ENCODE measurements around the gene NKAIN4. TPM values are rescaled to one million over a fixed set of nuclear protein-coding genes. Genes with fewer than 3 reads are reported as not detected.

The NKAIN4 gene
- total RNA-seq, 1 experiment from 2014 or later, result not detected

DNA sequence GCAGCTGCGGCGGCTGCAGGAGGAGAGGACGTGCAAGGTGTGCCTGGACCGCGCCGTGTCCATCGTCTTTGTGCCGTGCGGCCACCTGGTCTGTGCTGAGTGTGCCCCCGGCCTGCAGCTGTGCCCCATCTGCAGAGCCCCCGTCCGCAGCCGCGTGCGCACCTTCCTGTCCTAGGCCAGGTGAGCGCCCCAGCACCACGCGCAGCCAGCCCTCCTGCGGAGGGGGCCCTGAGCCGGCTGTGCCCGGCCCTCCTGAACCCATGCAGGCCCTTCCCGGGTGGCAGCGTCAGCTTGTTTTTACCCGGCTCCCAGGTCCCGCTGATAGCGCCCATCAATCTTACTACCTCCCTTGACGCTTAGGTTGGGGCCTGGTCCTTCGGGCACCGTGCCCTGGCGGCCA lies 14.8 kb downstream of the NKAIN4 start:
- no peak overlapping the region for H3K4me3 Mint-ChIP-seq (ENCODE audit: low read depth, unreplicated experiment)

DNA sequence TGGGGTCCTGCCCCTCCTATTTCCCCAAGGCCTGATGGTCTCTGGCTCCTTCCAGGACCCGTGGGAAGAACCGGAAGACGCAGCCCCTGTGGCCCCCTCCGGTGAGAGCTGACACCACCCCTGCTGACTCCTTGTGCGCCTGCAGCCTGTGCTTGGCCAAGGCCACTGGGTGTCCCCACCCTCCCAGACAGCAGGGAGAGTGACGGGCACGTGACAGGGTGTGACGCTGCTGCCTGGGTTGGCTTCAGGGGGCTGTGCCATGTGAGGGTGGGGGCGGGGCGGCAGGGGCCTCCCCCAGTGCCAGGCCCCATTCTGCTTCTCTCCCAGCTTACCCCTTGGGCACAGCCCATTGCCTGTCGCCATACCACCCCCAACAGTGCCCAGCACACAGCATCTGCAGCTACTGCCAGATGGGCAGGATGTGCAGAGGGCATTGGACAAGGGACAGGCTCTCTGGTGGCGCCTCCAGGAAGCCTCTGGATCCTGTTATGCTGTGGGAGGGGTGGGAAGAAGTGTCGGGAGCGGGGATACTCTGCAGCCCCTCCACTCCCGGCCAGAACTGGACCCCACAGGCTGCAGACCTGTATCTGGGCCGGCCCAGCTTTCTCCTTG lies 15.6 kb downstream of the NKAIN4 start:
- Mint-ChIP-seq H3K27me3 (ENCODE audit: unreplicated experiment) (peaks cover 26% of the 10 kb centered on the region), H3K36me3 (ENCODE audit: insufficient read depth, unreplicated experiment) (peaks cover 9% of the 10 kb centered on the region), H3K4me3 (ENCODE audit: low read depth, unreplicated experiment) (no peak overlapping the region), H3K4me1 (ENCODE audit: low read depth, unreplicated experiment) (peaks cover 16% of the 10 kb centered on the region), H3K9me3 (ENCODE audit: low read depth, unreplicated experiment) (no peaks in the 10 kb centered on the region), H3K27ac (ENCODE audit: unreplicated experiment) (no peak overlapping the region)
- TF ChIP-seq, protein P1, sequence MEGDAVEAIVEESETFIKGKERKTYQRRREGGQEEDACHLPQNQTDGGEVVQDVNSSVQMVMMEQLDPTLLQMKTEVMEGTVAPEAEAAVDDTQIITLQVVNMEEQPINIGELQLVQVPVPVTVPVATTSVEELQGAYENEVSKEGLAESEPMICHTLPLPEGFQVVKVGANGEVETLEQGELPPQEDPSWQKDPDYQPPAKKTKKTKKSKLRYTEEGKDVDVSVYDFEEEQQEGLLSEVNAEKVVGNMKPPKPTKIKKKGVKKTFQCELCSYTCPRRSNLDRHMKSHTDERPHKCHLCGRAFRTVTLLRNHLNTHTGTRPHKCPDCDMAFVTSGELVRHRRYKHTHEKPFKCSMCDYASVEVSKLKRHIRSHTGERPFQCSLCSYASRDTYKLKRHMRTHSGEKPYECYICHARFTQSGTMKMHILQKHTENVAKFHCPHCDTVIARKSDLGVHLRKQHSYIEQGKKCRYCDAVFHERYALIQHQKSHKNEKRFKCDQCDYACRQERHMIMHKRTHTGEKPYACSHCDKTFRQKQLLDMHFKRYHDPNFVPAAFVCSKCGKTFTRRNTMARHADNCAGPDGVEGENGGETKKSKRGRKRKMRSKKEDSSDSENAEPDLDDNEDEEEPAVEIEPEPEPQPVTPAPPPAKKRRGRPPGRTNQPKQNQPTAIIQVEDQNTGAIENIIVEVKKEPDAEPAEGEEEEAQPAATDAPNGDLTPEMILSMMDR (IDR thresholded peaks at IDR 0.05; ENCODE audit: unreplicated experiment), result no peak
- BruUV-seq (replicated peaks), result no TSS peak
- CTCF ChIA-PET, result interaction anchor here (1.0 to 1.5 kb wide), 2 partner anchors 14 to 16 kb away, joined by 3 to 5 read pairs; no protein-coding TSS in a partner anchor
- DNase-seq, result peak; percentile 51
- intact Hi-C loops (cut with micrococcal nuclease; ENCODE audit: unreplicated experiment), result no loop called here

More for the DNA sequence above, 14.8 kb downstream of the NKAIN4 start:
- DNase-seq, result no peak
- CTCF ChIA-PET, result interaction anchor here (1.0 to 1.5 kb wide), 2 partner anchors 15 to 17 kb away, joined by 3 to 5 read pairs; no protein-coding TSS in a partner anchor
- intact Hi-C loops (cut with micrococcal nuclease; ENCODE audit: unreplicated experiment), result no loop called here
- Mint-ChIP-seq H3K27ac (ENCODE audit: unreplicated experiment) (no peak overlapping the region), H3K9me3 (ENCODE audit: low read depth, unreplicated experiment) (no peaks in the 10 kb centered on the region), H3K36me3 (ENCODE audit: insufficient read depth, unreplicated experiment) (peaks cover 9% of the 10 kb centered on the region), H3K27me3 (ENCODE audit: unreplicated experiment) (peaks cover 34% of the 10 kb centered on the region), H3K4me1 (ENCODE audit: low read depth, unreplicated experiment) (peaks cover 16% of the 10 kb centered on the region)
- TF ChIP-seq, protein P1 (IDR thresholded peaks at IDR 0.05; ENCODE audit: unreplicated experiment), result no peak
- no TSS peak for BruUV-seq (replicated peaks)

DNA sequence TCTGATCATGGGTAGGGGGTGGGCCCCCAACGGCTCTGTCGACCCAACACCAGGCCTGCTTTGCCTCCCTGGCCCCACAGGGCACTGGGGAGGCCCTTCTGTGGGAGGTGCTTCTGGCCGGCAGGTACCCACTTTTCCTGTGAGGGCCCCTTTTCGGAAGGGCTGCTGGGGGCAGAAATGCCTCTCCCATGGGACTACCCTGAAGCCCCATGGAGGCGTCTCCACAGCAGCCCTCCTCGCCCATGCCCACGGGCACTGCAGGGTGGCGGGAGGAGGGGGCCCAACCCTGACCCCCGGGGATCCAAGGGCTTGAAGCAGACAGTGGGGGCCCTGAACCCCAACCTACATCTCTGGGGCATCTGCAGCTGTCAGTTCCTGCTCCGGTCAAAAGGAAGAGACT lies 16.2 kb downstream of the NKAIN4 start:
- H3K36me3 Mint-ChIP-seq (ENCODE audit: insufficient read depth, unreplicated experiment), result peaks cover 9% of the 10 kb centered on the region
- TF ChIP-seq, protein P1 (IDR thresholded peaks at IDR 0.05; ENCODE audit: unreplicated experiment), result no peak
- no peak overlapping the region for H3K27ac Mint-ChIP-seq (ENCODE audit: unreplicated experiment)
- no peak for DNase-seq
- intact Hi-C loops (cut with micrococcal nuclease; ENCODE audit: unreplicated experiment), result no loop called here
- BruUV-seq (replicated peaks), result no TSS peak
- CTCF ChIA-PET, result interaction anchor here (0.7 to 1.5 kb wide), 3 partner anchors 9 to 156 kb away, joined by 3 to 5 read pairs (median 3); no protein-coding TSS in a partner anchor
- no peak overlapping the region for H3K4me3 Mint-ChIP-seq (ENCODE audit: low read depth, unreplicated experiment)
- peaks cover 20% of the 10 kb centered on the region for H3K27me3 Mint-ChIP-seq (ENCODE audit: unreplicated experiment)
- H3K9me3 Mint-ChIP-seq (ENCODE audit: low read depth, unreplicated experiment), result no peaks in the 10 kb centered on the region
- H3K4me1 Mint-ChIP-seq (ENCODE audit: low read depth, unreplicated experiment), result peaks cover 17% of the 10 kb centered on the region

DNA sequence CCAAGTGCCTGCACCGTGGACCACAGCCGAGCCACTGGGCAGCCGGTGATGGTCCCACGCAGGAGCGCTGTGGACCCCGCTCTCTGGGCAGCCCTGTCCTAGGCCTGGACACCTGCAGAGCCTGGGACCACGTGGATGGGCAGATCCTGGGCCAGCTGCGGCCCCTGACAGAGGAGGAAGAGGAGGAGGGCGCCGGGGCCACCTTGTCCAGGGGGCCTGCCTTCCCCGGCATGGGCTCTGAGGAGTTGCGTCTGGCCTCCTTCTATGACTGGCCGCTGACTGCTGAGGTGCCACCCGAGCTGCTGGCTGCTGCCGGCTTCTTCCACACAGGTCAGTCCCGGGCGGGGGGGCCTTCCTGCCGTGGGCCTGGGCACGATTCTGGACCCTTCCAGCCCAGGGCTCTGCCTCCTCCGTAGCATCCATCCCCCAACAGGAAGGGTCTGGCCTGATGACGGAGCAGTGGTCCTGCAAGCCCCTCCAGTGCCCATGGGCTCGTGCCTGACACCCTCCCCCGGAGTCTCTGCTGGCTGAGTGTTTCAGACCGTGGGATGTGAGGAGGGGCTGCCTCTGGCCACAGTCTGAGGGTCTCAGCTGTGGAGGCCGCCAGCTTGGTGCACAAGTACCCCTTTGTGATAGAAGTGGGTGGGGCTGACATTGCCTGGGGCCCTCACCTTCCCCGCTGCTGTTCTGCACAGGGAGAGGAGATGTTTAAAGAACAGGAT lies 18.0 kb downstream of the NKAIN4 start:
- peaks cover 2% of the 10 kb centered on the region for H3K27me3 Mint-ChIP-seq (ENCODE audit: unreplicated experiment)
- no peak overlapping the region for H3K4me3 Mint-ChIP-seq (ENCODE audit: low read depth, unreplicated experiment)
- no peak overlapping the region for H3K27ac Mint-ChIP-seq (ENCODE audit: unreplicated experiment)
- TF ChIP-seq, protein P1 (IDR thresholded peaks at IDR 0.05; ENCODE audit: unreplicated experiment), result no peak
- H3K4me1 Mint-ChIP-seq (ENCODE audit: low read depth, unreplicated experiment), result peaks cover 34% of the 10 kb centered on the region
- CTCF ChIA-PET, result interaction anchor here (0.9 kb wide), 1 partner anchor 18 kb away, joined by 4 read pairs; no protein-coding TSS in a partner anchor
- H3K9me3 Mint-ChIP-seq (ENCODE audit: low read depth, unreplicated experiment), result no peaks in the 10 kb centered on the region
- no peak for DNase-seq
- no TSS peak for BruUV-seq (replicated peaks)
- intact Hi-C loops (cut with micrococcal nuclease; ENCODE audit: unreplicated experiment), result no loop called here
- peaks cover 16% of the 10 kb centered on the region for H3K36me3 Mint-ChIP-seq (ENCODE audit: insufficient read depth, unreplicated experiment)
